ENCODE measurements around the gene SMAD9. TPM values are rescaled to one million over a fixed set of nuclear protein-coding genes. Genes with fewer than 3 reads are reported as not detected.

SMAD9 gene
- 3.5 and 3.8 TPM in 2 replicates for total RNA-seq (2012; rRNA removed)

DNA sequence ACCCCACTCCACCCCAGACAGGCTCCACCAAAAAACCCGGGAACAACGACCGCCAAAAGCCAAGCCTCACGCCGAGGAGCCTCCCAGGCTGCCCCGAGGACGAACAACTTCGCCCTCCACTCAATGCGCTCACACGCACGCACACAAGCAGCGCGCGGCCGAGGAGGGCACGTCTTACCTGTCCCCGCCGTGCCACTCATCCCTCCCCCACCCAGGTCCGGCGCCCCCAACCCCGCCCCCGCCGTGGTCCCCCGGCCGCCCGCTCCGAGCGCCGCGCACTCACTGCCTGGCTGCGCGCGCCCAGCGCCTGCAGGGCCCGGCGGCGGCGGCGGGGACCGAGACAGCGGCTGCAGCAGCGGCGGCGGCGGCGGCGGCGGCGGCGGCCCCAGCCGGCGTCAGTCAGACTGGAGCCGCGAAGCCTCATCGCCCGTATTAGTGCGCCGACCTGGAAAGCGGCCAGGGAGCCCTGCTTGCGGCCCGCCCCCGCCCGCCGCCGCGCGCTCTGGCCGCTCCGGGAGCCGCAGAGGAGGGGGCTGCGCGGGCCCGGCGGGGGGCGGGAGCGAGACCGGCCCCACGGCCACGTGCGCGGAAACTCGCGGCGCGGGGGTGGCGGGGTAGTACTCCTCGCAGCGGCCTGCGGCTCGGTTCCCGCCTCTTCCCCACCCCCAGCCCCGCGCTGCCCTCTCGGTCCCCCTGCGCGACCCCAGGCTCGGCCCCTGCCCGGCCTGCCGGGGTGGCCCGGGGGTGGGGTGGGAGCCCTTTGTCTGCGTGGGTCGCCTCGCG lies at the start of gene SMAD9:
TSS of gene SMAD9 (minus strand) at position 406 of the 783 bp plus-strand sequence. CDS start 40,549 bp downstream, outside the sequence.
- Histone ChIP-seq H3K4me3 (ENCODE audit: low read length) (peak within 1 kb of the TSS; percentile 74), H3K4me1 (ENCODE audit: control insufficient read depth, insufficient read depth, low read length) (peaks cover 13% of the 10 kb centered on the region), H3K27me3 (ENCODE audit: control insufficient read depth, insufficient read depth, low read length) (no peaks in the 10 kb centered on the region), H3K36me3 (ENCODE audit: insufficient read depth, low read length) (no peaks in the 10 kb centered on the region), H3K9me3 (replicated peaks; ENCODE audit: low read length) (no peaks in the 10 kb centered on the region), H3K4me2 (ENCODE audit: low read length) (peak within 1 kb of the TSS; percentile 88), H3K9ac (ENCODE audit: low read depth, low read length) (peak within 1 kb of the TSS; percentile 66)

DNA sequence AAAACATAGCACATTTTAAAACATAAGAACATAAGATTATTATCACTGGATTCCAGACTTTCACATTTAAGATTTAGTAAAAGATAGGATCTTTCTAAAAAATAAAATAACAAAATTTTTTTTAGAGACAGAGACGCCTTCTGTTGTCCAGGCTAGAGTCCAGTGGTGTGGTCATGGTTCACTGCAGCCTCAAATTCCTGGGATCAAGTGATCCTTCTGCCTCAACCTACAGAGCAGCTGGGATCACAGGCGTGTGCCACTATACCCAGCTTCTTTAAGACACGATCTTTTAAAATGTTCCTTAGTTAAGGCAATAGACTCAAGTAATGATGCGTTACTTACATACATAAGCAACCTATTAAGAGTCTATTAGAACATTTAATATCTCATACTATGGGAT lies 46.4 kb upstream of the SMAD9 start:
- Histone ChIP-seq H3K9ac (ENCODE audit: low read depth, low read length) (peak overlapping the region; percentile 62), H3K4me1 (ENCODE audit: control insufficient read depth, insufficient read depth, low read length) (peaks cover 16% of the 10 kb centered on the region), H3K9me3 (replicated peaks; ENCODE audit: low read length) (no peaks in the 10 kb centered on the region), H3K36me3 (ENCODE audit: insufficient read depth, low read length) (peaks cover 40% of the 10 kb centered on the region), H3K27me3 (ENCODE audit: control insufficient read depth, insufficient read depth, low read length) (no peaks in the 10 kb centered on the region), H3K4me3 (ENCODE audit: low read length) (no peak overlapping the region), H3K4me2 (ENCODE audit: low read length) (peak overlapping the region; percentile 70)

DNA sequence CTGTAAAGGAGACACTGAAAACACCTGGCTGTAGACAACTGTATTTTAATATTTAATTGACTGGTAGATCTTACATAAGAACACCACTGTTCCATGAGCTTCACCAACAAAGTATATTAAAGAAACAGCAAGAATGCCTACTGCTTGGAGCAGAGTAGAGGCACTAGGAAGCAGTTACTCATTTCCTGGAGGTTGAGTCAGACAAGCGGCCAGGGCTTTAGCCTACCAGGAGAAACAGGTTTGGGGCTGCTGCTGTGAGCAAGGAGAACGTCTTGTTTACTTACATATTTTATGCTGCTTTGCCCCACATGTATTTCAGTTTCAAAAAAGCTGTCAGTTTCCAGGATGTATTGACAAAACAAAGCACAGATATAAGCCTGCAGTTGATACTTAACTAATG lies 45.7 kb upstream of the SMAD9 start:
- Histone ChIP-seq H3K27me3 (ENCODE audit: control insufficient read depth, insufficient read depth, low read length) (no peaks in the 10 kb centered on the region), H3K4me2 (ENCODE audit: low read length) (peak overlapping the region; percentile 70), H3K4me3 (ENCODE audit: low read length) (no peak overlapping the region), H3K36me3 (ENCODE audit: insufficient read depth, low read length) (peaks cover 45% of the 10 kb centered on the region), H3K9ac (ENCODE audit: low read depth, low read length) (peak overlapping the region; percentile 62), H3K4me1 (ENCODE audit: control insufficient read depth, insufficient read depth, low read length) (peaks cover 16% of the 10 kb centered on the region), H3K9me3 (replicated peaks; ENCODE audit: low read length) (no peaks in the 10 kb centered on the region)

DNA sequence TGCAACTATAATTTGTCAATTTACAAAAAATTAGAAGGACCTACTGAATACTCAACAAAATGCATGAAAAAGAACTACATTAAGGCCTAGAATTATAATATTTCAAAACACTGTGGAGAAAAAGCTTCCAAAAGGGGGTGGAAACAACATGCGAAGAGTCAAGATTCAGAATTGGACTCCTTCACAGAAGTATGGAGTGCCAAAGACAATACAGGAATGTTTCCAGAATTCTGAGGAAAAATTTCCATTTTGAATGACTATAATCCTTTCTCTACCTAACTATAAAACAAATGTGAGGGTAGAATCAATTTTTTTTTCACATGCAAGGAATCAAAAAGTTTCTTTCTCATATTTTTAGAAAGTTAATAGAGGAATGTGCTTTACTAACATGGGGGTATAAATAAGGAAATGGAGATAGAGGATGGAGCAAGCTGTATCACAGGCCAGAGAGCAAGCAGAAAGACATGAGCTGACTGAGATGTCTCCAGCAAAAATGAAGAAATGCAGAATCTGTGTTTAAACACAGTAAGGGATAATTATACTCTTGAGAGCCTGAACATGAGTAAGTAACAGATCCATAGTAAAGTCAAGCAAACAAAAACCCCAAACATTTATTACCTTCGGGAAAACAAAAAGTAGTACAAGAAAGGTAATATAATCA lies 39.5 kb upstream of the SMAD9 start:
- H3K9me3 ChIP-seq (replicated peaks; ENCODE audit: low read length), result no peaks in the 10 kb centered on the region
- H3K27me3 ChIP-seq (ENCODE audit: control insufficient read depth, insufficient read depth, low read length), result no peaks in the 10 kb centered on the region
- no peak overlapping the region for H3K4me2 ChIP-seq (ENCODE audit: low read length)
- peaks cover 5% of the 10 kb centered on the region for H3K4me1 ChIP-seq (ENCODE audit: control insufficient read depth, insufficient read depth, low read length)
- H3K4me3 ChIP-seq (ENCODE audit: low read length), result no peak overlapping the region
- H3K9ac ChIP-seq (ENCODE audit: low read depth, low read length), result no peak overlapping the region
- peaks cover 36% of the 10 kb centered on the region for H3K36me3 ChIP-seq (ENCODE audit: insufficient read depth, low read length)

DNA sequence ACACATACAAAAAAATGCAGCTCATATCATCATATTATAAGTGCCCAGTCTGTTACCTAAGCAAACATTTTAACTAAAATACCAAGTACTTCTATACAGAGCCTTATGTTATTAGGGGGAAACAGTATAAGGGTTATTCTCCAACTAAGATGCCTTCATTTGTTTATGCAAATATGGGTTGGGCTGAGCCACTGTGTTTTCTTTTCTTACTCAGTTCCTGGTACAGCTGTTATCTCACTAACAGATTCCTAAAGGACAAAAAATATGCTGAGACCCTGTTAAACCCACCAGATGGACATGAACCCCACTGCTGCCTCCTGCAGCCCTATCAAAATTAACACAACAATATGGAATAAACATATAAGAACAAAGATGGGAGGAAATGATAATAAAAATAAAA lies 34.5 kb upstream of the SMAD9 start:
- H3K9ac ChIP-seq (ENCODE audit: low read depth, low read length), result no peak overlapping the region
- no peaks in the 10 kb centered on the region for H3K27me3 ChIP-seq (ENCODE audit: control insufficient read depth, insufficient read depth, low read length)
- H3K4me3 ChIP-seq (ENCODE audit: low read length), result no peak overlapping the region
- H3K4me1 ChIP-seq (ENCODE audit: control insufficient read depth, insufficient read depth, low read length), result peaks cover 7% of the 10 kb centered on the region
- peaks cover 34% of the 10 kb centered on the region for H3K36me3 ChIP-seq (ENCODE audit: insufficient read depth, low read length)
- H3K9me3 ChIP-seq (replicated peaks; ENCODE audit: low read length), result no peaks in the 10 kb centered on the region
- H3K4me2 ChIP-seq (ENCODE audit: low read length), result no peak overlapping the region

DNA sequence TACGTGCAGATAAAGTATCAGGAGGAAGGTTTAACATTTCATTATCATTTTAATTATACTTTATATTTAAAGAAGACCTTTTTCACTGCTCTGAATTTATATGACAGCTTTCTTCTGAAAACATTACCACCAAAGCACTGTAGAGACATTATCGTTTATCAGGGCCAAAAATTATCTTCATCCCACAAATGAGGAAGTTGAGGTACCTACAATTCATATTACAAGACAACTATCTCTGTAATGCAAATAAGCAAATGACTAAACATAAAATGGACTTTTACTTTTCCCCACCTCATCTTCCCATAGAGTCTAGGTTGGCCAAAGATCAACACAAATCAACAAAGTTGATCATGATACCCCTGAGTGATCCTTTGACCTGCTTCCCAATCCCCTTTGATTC lies 30.9 kb upstream of the SMAD9 start:
- Histone ChIP-seq H3K9ac (ENCODE audit: low read depth, low read length) (no peak overlapping the region), H3K4me3 (ENCODE audit: low read length) (no peak overlapping the region), H3K36me3 (ENCODE audit: insufficient read depth, low read length) (peaks cover 31% of the 10 kb centered on the region), H3K4me2 (ENCODE audit: low read length) (no peak overlapping the region), H3K4me1 (ENCODE audit: control insufficient read depth, insufficient read depth, low read length) (peaks cover 7% of the 10 kb centered on the region), H3K27me3 (ENCODE audit: control insufficient read depth, insufficient read depth, low read length) (no peaks in the 10 kb centered on the region), H3K9me3 (replicated peaks; ENCODE audit: low read length) (no peaks in the 10 kb centered on the region)

DNA sequence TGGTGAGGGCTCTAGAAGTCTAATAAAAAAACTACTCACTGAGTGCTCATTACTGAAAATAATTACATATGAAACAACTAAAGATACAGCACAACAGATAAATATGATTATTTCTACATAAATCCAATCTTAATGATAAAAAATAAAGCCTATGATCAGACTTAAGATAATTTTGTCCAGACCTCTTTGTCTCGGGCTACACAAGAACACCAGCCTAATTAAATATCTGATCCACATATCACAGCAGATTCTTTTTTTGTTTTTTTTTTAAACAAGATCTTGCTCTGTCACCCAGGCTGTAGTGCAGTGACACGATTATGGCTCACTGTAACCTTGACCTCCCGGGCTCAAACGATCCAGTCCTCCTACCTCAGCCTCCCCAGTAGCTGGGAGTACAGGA lies 30.3 kb upstream of the SMAD9 start:
- Histone ChIP-seq H3K9me3 (replicated peaks; ENCODE audit: low read length) (no peaks in the 10 kb centered on the region), H3K9ac (ENCODE audit: low read depth, low read length) (no peak overlapping the region), H3K36me3 (ENCODE audit: insufficient read depth, low read length) (peaks cover 31% of the 10 kb centered on the region), H3K4me2 (ENCODE audit: low read length) (no peak overlapping the region), H3K4me1 (ENCODE audit: control insufficient read depth, insufficient read depth, low read length) (peaks cover 7% of the 10 kb centered on the region), H3K27me3 (ENCODE audit: control insufficient read depth, insufficient read depth, low read length) (no peaks in the 10 kb centered on the region), H3K4me3 (ENCODE audit: low read length) (no peak overlapping the region)

DNA sequence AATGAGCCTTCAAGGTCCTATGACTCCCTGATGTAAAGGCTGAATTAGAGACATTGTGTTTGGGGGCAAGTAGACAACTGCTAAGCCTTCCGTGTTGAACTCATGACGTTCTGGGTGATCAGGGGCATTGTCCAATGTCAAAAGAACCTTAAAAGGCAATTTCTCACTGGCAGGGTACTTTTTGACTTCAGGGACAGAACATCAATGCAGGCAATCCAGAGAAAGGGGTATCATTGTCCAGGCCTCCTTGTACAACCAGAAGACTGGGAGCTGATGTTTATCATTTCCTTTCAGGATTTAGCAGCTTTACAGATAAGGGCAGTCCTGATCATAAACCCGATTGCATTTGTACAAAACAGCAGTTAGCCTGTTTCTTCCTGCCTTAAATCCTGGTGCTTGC lies 25.0 kb upstream of the SMAD9 start:
- H3K4me3 ChIP-seq (ENCODE audit: low read length), result no peak overlapping the region
- no peaks in the 10 kb centered on the region for H3K4me1 ChIP-seq (ENCODE audit: control insufficient read depth, insufficient read depth, low read length)
- no peaks in the 10 kb centered on the region for H3K9me3 ChIP-seq (replicated peaks; ENCODE audit: low read length)
- no peaks in the 10 kb centered on the region for H3K27me3 ChIP-seq (ENCODE audit: control insufficient read depth, insufficient read depth, low read length)
- H3K36me3 ChIP-seq (ENCODE audit: insufficient read depth, low read length), result peaks cover 10% of the 10 kb centered on the region
- H3K9ac ChIP-seq (ENCODE audit: low read depth, low read length), result no peak overlapping the region
- no peak overlapping the region for H3K4me2 ChIP-seq (ENCODE audit: low read length)

DNA sequence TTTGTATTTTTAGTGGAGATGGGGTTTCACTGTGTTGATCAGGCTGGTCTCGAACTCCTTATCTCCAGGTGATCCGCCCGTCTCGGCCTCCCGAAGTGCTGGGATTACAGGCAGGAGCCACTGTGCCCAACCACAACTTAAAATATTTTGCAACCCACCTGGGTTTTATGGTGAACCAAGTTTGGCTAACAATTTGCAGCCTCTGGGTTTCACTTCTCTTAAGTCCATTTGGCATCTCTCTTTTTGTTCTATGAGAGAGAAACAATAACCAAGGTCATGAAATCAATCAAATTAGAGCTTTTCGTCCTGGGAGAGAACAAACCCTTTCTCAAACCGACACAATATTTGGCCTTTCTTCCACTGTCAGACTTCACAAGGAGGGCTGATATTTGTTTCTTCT lies 5.6 kb upstream of the SMAD9 start:
- H3K9ac ChIP-seq (ENCODE audit: low read depth, low read length), result no peak overlapping the region
- no peaks in the 10 kb centered on the region for H3K36me3 ChIP-seq (ENCODE audit: insufficient read depth, low read length)
- H3K27me3 ChIP-seq (ENCODE audit: control insufficient read depth, insufficient read depth, low read length), result no peaks in the 10 kb centered on the region
- H3K9me3 ChIP-seq (replicated peaks; ENCODE audit: low read length), result no peaks in the 10 kb centered on the region
- no peak overlapping the region for H3K4me3 ChIP-seq (ENCODE audit: low read length)
- H3K4me1 ChIP-seq (ENCODE audit: control insufficient read depth, insufficient read depth, low read length), result no peaks in the 10 kb centered on the region
- H3K4me2 ChIP-seq (ENCODE audit: low read length), result no peak overlapping the region

DNA sequence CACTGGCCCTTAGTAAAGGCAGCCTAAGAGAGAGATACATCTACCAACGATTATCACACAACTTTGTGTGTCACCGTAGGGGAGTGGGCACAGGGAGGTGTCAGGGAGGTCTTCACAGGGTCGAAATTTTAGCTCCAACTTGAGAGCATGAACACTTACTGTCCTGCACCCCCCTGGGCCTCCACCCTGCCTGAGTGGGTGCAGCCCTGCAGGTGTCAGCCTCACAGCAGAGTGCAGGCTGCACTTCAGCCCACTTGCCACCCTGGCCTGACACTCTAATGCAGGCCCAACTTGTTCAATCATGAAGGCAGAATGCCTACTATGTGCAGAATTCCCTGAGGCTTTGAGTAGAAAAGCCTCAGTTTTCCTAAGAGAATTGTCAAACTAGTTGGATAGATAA lies 4.0 kb upstream of the SMAD9 start:
- H3K4me1 ChIP-seq (ENCODE audit: control insufficient read depth, insufficient read depth, low read length), result no peaks in the 10 kb centered on the region
- H3K4me2 ChIP-seq (ENCODE audit: low read length), result no peak overlapping the region
- H3K9ac ChIP-seq (ENCODE audit: low read depth, low read length), result no peak overlapping the region
- no peaks in the 10 kb centered on the region for H3K9me3 ChIP-seq (replicated peaks; ENCODE audit: low read length)
- no peaks in the 10 kb centered on the region for H3K27me3 ChIP-seq (ENCODE audit: control insufficient read depth, insufficient read depth, low read length)
- no peaks in the 10 kb centered on the region for H3K36me3 ChIP-seq (ENCODE audit: insufficient read depth, low read length)
- H3K4me3 ChIP-seq (ENCODE audit: low read length), result no peak overlapping the region

DNA sequence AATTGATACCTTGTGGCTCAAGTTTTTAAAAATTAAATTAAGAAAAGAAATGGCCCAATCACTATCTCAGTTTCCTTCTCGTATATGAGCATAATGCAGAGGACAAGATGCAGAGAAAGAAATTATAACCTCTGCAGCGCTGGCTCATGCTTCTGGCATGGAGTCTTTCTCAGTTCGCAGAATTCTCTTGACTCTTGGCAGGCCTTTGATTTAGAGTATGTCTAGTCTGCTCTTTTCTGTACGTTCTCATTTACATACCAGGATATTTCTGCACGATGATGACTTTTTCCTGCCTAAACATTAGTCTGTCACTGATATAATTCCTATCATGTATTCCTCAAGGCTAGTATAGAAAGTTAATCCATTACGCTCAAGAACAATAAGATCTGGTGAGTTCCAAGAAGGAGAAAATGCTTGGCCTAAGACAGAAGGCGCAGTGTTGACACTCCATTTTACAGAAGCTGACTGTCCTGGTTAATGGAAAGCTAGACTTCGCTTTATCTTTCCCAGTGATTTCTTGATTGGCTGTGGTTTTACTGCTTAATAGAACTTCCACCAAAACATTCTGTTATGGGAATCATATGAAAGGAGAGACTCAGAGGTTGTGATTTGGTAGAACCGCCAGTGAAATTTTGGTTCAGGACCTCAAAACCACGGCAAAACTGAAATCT lies 1.7 kb upstream of the SMAD9 start:
- no peak overlapping the region for H3K4me2 ChIP-seq (ENCODE audit: low read length)

More for the DNA sequence above, 1.7 kb upstream of the SMAD9 start:
- Histone ChIP-seq H3K4me1 (ENCODE audit: control insufficient read depth, insufficient read depth, low read length) (peaks cover 13% of the 10 kb centered on the region), H3K9ac (ENCODE audit: low read depth, low read length) (no peak overlapping the region), H3K27me3 (ENCODE audit: control insufficient read depth, insufficient read depth, low read length) (no peaks in the 10 kb centered on the region), H3K9me3 (replicated peaks; ENCODE audit: low read length) (no peaks in the 10 kb centered on the region), H3K36me3 (ENCODE audit: insufficient read depth, low read length) (no peaks in the 10 kb centered on the region), H3K4me3 (ENCODE audit: low read length) (no peak overlapping the region)

Measured in skeletal muscle satellite cell (primary cell).